Stimulated activated CD8-positive, alpha-beta memory T cell treated with anti-CD3 and anti-CD28 coated beads, Interleukin-15, amount 100 ng/mL, for 48 hours (primary cell): ENCODE data around the gene GMPPB.

Experiments
- DNase-seq, 2 donors: peaks; one replicate each; pipeline ENCODE4 v3.0.0-alpha.2; 2020; ENCODE audit warnings: low read depth in 2 of 2

The GMPPB gene

DNA sequence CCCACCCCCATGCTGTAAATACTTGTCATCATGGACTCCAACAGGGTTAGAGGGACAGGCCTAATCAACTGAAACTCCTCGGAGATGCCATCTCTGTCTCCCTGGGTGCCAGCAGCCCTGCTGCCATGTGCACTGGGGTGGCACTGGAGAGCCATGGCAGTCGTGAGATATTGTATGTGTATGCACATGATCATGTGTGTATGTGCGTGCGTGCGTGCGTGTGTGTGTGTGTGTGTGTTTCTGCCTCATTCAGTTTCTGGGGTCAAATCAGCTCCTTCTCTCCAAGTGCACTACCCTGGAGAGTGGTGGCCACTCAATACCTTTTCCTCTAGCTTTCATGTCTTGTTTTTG, 52.8 kb downstream of the GMPPB start:
- DNase-seq = no peak
